Spleen (tissue), 11 donors: ENCODE data around the gene CUX1. TPM values are rescaled to one million over a fixed set of nuclear protein-coding genes. Genes with fewer than 3 reads are reported as not detected.

Source experiments
- DNase-seq: peaks from one replicate; pipeline ENCODE4 v3.0.0-alpha.2; 2020
- H3K27ac ChIP-seq, 8 donors: fragments of 200-600 bp; sonication (generic) in 7 of 8; 1 replicate in 4 of 8; 2 replicates in 4 of 8; pipeline versions ENCODE4 v1.5.0 to v1.8.0; 2016 to 2021; ENCODE audit warnings: inconsistent platforms in 4 of 8, mild to moderate bottlenecking in 4 of 8, moderate library complexity in 1 of 8
- H3K27me3 ChIP-seq, 7 donors: fragments of 200-600 bp; sonication (generic) in 6 of 7; replicated peaks in 1 of 7; 1 replicate in 4 of 7; 2 replicates in 3 of 7; pipeline versions ENCODE4 v1.5.0 to v1.8.0; 2016 to 2021; ENCODE audit warnings: inconsistent platforms in 3 of 7, mild to moderate bottlenecking in 1 of 7
- H3K36me3 ChIP-seq, 6 donors: fragments of 200-600 bp; sonication (generic) in 5 of 6; 1 replicate in 4 of 6; 2 replicates in 2 of 6; pipeline versions ENCODE4 v1.5.0 to v1.8.0; 2016 to 2021; ENCODE audit warnings: inconsistent platforms in 2 of 6
- H3K4me1 ChIP-seq, 6 donors: fragments of 200-600 bp; sonication (generic) in 5 of 6; 1 replicate in 3 of 6; 2 replicates in 3 of 6; pipeline versions ENCODE4 v1.5.0 to v1.8.0; 2016 to 2021; ENCODE audit warnings: inconsistent platforms in 3 of 6
- H3K4me3 ChIP-seq, 8 donors: fragments of 200-600 bp; sonication (generic) in 7 of 8; 1 replicate in 4 of 8; 2 replicates in 4 of 8; pipeline versions ENCODE4 v1.5.0 to v1.8.0; 2016 to 2021; ENCODE audit warnings: inconsistent platforms in 4 of 8, mild to moderate bottlenecking in 4 of 8, moderate library complexity in 2 of 8
- H3K9me3 ChIP-seq, 8 donors: fragments of 200-600 bp; sonication (generic) in 7 of 8; 1 replicate in 4 of 8; 2 replicates in 4 of 8; pipeline versions ENCODE4 v1.5.0 to v1.8.0; 2016 to 2021; ENCODE audit warnings: inconsistent platforms in 4 of 8
- POLR2A ChIP-seq, 3 donors: fragments of 450-650 bp; IDR thresholded peaks; one replicate each; pipeline ENCODE4 v1.5.1; 2017; ENCODE audit warnings: antibody characterized with exemption in 3 of 3, mild to moderate bottlenecking in 1 of 3
- POLR2AphosphoS5 ChIP-seq, 3 donors: sonication (generic); formaldehyde crosslinking; IDR thresholded peaks; one replicate each; pipeline ENCODE4 v1.5.1; 2017; ENCODE audit warnings: antibody characterized with exemption in 3 of 3
- WGBS, 5 donors: extraction: QIAGEN DNeasy Blood & Tissue Kit in 3 of 5; methylation state at CpG; one replicate each; pipeline versions ENCODE4 v1.1.5 to v1.1.7; 2013 to 2018; 5-methylcytosine and 5-hydroxymethylcytosine counted together
- intact Hi-C: fragments of 100-400 bp; cut with DNase I; formaldehyde crosslinking; loops from one replicate; pipeline ENCODE4 v1.15.0; 2023; ENCODE audit warnings: low total_unique reads
- polyA plus RNA-seq, 3 donors: library from polyadenylated mRNA; stranded (reverse); fragments of 200-250 nt; gene quantifications; one replicate each; pipeline ENCODE4 v1.2.1, GENCODE V29; 2013
- total RNA-seq, 7 donors: library from RNA; depleted of rRNA in 3 of 7; stranded (reverse); fragments of >200 nt in 3 of 7; fragmentation: NEBNext Ultra II Directional in 4 of 7; extraction: Animal tissue kit (Norgen Biotek cat#: 25700) in 4 of 7; gene quantifications; one replicate each; pipeline versions ENCODE4 v1.1.0 to v1.2.1, GENCODE V29; 2016 to 2021
- TF ChIP-seq, protein P1 (sequence below), 11 experiments: fragments of 200-600 bp in 7 of 11; fragments of 450-650 bp in 4 of 11; sonication (generic) in 4 of 11; IDR thresholded peaks in 8 of 11; conservative IDR thresholded peaks in 3 of 11; 1 replicate in 7 of 11; 2 replicates in 4 of 11; pipeline versions ENCODE4 v1.4.0 to v1.8.0; 2016 to 2021; ENCODE audit warnings: antibody characterized with exemption in 11 of 11, inconsistent platforms in 4 of 11, mild to moderate bottlenecking in 1 of 11
- donor health status: healthy with polysubstance abuse.
- donor health status: DM: no; HTN: no; CAD: no; lungs with moderate emphysema.
- donor health status: DM: no; HTN: no; CAD: no.
- donor health status: Bipolar disorder and iron deficiency.
- donor health status: healthy.
- donor health status: DM: no; HTN: no; CAD: no.
- donor health status: DM: yes; HTN: yes; CAD: no.

The CUX1 gene
- total and polyA plus RNA-seq, 10 donors: 9.1 to 95.8 (median 61.9) TPM

GRCh38 chr7:102258749-102259107 lies 441.3 kb downstream of the CUX1 start:
- intact Hi-C loops: no loop called here
- Histone ChIP-seq H3K27me3 (no peaks in the 10 kb centered on the region), H3K4me3 (no peak overlapping the region), H3K36me3 (peaks cover 0 to 8% (median 0%) of the 10 kb centered on the region in 6 donors), H3K9me3 (no peaks in the 10 kb centered on the region), H3K27ac (no peak overlapping the region), H3K4me1 (no peaks in the 10 kb centered on the region)
- TF ChIP-seq POLR2AphosphoS5 (IDR thresholded peaks at IDR 0.05): no peak
- TF ChIP-seq, protein P1, sequence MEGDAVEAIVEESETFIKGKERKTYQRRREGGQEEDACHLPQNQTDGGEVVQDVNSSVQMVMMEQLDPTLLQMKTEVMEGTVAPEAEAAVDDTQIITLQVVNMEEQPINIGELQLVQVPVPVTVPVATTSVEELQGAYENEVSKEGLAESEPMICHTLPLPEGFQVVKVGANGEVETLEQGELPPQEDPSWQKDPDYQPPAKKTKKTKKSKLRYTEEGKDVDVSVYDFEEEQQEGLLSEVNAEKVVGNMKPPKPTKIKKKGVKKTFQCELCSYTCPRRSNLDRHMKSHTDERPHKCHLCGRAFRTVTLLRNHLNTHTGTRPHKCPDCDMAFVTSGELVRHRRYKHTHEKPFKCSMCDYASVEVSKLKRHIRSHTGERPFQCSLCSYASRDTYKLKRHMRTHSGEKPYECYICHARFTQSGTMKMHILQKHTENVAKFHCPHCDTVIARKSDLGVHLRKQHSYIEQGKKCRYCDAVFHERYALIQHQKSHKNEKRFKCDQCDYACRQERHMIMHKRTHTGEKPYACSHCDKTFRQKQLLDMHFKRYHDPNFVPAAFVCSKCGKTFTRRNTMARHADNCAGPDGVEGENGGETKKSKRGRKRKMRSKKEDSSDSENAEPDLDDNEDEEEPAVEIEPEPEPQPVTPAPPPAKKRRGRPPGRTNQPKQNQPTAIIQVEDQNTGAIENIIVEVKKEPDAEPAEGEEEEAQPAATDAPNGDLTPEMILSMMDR (IDR thresholded peaks at IDR 0.05 in 8 of 11, conservative IDR thresholded peaks at IDR 0.05 in 3 of 11): no peak
- TF ChIP-seq POLR2A (IDR thresholded peaks at IDR 0.05): no peak
- 81 to 86% (median 84%) methylated on average over 12 of the region's 12 CpGs for WGBS, 5 donors
- DNase-seq: no peak

GRCh38 chr7:102260856-102261255 lies 443.4 kb downstream of the CUX1 start:
- no peaks in the 10 kb centered on the region for H3K27me3 ChIP-seq
- no peaks in the 10 kb centered on the region for H3K36me3 ChIP-seq
- no peaks in the 10 kb centered on the region for H3K4me1 ChIP-seq
- 62 to 85% (median 78%) methylated on average over 7 to 9 of the region's 9 CpGs for WGBS, 5 donors
- DNase-seq: no peak
- intact Hi-C loops: no loop called here
- H3K9me3 ChIP-seq: no peaks in the 10 kb centered on the region
- no peak overlapping the region for H3K4me3 ChIP-seq
- TF ChIP-seq POLR2AphosphoS5 (IDR thresholded peaks at IDR 0.05) (no peak), POLR2A (IDR thresholded peaks at IDR 0.05) (no peak)
- TF ChIP-seq, protein P1 (IDR thresholded peaks at IDR 0.05 in 8 of 11, conservative IDR thresholded peaks at IDR 0.05 in 3 of 11): no peak
- no peak overlapping the region for H3K27ac ChIP-seq

DNA sequence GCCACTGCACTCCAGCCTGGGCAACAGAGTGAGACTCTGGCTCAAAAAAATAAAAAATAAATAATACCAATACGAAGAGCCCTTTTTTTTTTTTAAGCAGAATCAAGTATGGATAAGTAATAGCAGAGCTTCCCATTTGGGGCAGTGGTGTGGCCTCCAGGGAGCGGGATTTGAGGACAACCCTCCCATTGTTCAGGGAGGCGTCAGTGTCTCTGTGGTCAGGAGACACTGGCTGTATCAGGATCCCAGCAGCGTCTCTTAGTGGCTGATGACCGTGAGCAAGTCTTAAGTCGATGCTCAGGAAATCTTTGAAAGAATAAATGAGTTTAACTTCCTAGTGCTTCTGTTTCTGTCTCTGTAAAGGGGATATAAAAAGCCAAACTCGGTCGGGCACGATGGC lies 444.0 kb downstream of the CUX1 start:
- H3K4me3 ChIP-seq: no peak overlapping the region
- TF ChIP-seq POLR2AphosphoS5 (IDR thresholded peaks at IDR 0.05) (no peak), POLR2A (IDR thresholded peaks at IDR 0.05) (no peak)
- TF ChIP-seq, protein P1 (IDR thresholded peaks at IDR 0.05 in 8 of 11, conservative IDR thresholded peaks at IDR 0.05 in 3 of 11): no peak
- H3K4me1 ChIP-seq: no peaks in the 10 kb centered on the region
- no peak overlapping the region for H3K27ac ChIP-seq
- no peaks in the 10 kb centered on the region for H3K27me3 ChIP-seq
- H3K9me3 ChIP-seq: no peaks in the 10 kb centered on the region
- H3K36me3 ChIP-seq: no peaks in the 10 kb centered on the region
- 79 to 82% (median 80%) methylated on average over 9 of the region's 9 CpGs for WGBS, 5 donors
- intact Hi-C loops: no loop called here
- DNase-seq: no peak

- intact Hi-C loops: no loop called here
- H3K36me3 ChIP-seq: no peaks in the 10 kb centered on the region
These were observed 445.1 kb downstream of the CUX1 start for GRCh38 chr7:102262546-102262945.

More at GRCh38 chr7:102262546-102262945, 445.1 kb downstream of the CUX1 start:
- WGBS, 5 donors: 87 to 95% (median 93%) methylated on average over 11 to 13 of the region's 13 CpGs
- no peak overlapping the region for H3K4me3 ChIP-seq
- H3K4me1 ChIP-seq: no peaks in the 10 kb centered on the region
- no peaks in the 10 kb centered on the region for H3K27me3 ChIP-seq
- no peak overlapping the region for H3K27ac ChIP-seq
- DNase-seq: no peak
- H3K9me3 ChIP-seq: no peaks in the 10 kb centered on the region
- TF ChIP-seq POLR2AphosphoS5 (IDR thresholded peaks at IDR 0.05) (no peak), POLR2A (IDR thresholded peaks at IDR 0.05) (no peak)
- TF ChIP-seq, protein P1 (IDR thresholded peaks at IDR 0.05 in 8 of 11, conservative IDR thresholded peaks at IDR 0.05 in 3 of 11): no peak
